ENCODE results near the gene TIMP4. TPM values are rescaled to one million over a fixed set of nuclear protein-coding genes. Genes with fewer than 3 reads are reported as not detected.
A peak's percentile ranks its signal among the peaks of the same experiment; 100 is the strongest.

Gene TIMP4
- total and polyA plus RNA-seq, 2 donors, result 1.3 to 25.1 TPM

DNA sequence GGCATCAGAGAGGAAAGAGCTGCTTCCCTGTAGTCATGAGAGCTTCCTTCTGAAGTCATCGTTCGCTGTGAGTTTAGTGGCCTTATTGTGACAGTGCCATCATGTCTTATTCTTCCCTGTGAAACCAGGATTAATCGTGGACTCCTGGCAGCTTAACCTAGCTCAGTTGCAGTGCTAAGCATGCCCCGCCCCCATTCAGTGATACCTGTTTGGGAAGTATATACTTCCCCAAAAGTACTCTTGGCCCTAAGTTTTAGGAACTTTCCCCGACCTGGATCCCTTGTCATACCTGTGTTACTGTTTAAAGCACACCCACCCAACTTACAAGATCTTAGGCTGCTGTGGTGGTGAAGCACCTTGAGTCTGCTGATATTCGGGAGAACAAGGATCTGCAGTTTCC is 32.1 kb upstream of the TIMP4 start:
- 90% methylated on average over 6 of the region's 6 CpGs for WGBS
- Histone ChIP-seq H3K36me3 (ENCODE audit: insufficient read depth) (no peaks in the 10 kb centered on the region), H3K27ac (ENCODE audit: low read depth) (no peak overlapping the region), H3K4me3 (ENCODE audit: low read depth, low read length) (no peak overlapping the region), H3K4me1 (ENCODE audit: insufficient read depth) (no peaks in the 10 kb centered on the region)
- DNase-seq (ENCODE audit: extremely low spot score), result no peak

DNA sequence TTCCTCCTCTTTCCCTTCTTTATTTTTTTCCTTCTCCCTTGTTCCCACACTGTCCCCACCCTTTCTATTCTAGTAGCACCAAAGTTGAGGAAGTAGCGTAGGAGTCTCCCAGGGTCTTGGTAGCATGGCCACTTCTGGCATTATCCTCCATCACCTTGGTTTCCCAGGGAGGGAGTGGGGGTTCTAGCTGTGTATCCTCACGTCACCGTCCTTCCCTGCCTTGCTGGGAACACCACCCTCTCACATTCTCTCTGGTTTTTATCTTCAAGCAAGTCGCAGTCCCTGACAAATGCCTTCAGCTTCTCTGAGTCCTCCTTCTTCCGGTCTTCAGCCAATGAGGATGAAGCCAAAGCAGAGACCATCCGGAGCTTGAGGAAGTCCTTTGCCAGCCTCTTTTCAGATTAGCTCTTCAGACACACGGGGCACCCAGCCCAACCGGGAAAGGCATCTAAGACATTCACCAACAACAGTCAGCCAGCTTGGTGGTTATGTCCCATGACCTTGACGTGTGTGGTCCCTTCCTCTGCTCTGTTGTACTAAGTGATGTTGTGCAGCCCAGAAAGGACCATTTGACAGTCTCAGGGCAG is 31.6 kb upstream of the TIMP4 start:
- Histone ChIP-seq H3K36me3 (ENCODE audit: insufficient read depth) (no peaks in the 10 kb centered on the region), H3K27ac (ENCODE audit: low read depth) (no peak overlapping the region), H3K4me3 (ENCODE audit: low read depth, low read length) (no peak overlapping the region), H3K4me1 (ENCODE audit: insufficient read depth) (no peaks in the 10 kb centered on the region)
- no peak for DNase-seq (ENCODE audit: extremely low spot score)
- WGBS, result 89% methylated on average over 9 of the region's 9 CpGs

DNA sequence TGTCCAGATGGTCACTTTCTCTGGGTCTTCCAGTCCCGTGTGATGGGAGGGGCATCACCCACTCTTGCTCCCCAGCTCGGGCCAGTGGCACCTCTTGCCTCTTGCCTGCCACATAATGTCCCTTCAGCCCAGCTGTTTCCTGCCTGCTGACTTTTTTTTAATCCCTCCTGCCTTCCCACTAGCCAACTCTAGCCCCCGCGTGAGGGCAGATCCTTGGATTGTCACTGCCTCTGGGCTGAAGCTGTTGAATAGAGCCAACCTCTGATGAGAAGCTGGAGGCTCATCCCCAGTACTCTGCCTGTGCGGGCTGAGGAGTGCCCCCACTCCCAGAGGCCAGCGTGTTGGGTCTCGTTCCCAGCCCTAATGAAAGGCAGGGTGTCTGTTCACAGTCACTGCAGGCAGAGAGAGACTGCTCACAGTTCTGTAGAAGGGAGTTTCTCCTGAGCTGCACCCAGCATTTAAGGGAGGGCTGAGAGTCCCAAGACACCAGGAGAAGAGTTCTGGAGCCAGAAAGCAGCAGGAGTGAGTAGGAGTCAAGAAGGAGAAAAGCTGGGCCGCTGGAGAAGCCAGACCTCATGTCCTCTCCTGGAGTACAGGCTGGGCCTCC is 30.1 kb upstream of the TIMP4 start:
- Histone ChIP-seq H3K4me1 (ENCODE audit: insufficient read depth) (no peaks in the 10 kb centered on the region), H3K27ac (ENCODE audit: low read depth) (no peak overlapping the region)
- no peak for DNase-seq (ENCODE audit: extremely low spot score)

DNA sequence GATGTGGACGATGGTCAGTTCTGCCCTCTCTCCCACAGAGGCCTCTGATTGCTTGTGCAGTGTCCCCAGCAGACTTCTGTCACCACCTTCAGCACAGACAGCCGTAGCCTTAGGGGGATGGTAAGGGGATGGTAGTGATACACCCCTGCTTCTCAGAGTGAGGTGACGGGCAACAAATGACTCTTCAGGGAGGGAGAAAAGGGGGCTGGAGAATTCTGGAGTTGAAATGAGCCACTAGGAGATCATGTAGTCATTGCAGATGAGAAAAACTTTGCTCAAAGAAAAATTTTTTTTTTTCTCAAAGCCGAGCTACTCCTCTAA is 29.6 kb upstream of the TIMP4 start:
- H3K27ac ChIP-seq (ENCODE audit: low read depth), result no peak overlapping the region
- H3K4me1 ChIP-seq (ENCODE audit: insufficient read depth), result no peaks in the 10 kb centered on the region
- no peak overlapping the region for H3K4me3 ChIP-seq (ENCODE audit: low read depth, low read length)
- no peaks in the 10 kb centered on the region for H3K36me3 ChIP-seq (ENCODE audit: insufficient read depth)
- no peak for DNase-seq (ENCODE audit: extremely low spot score)
- 75% methylated on average over 4 of the region's 4 CpGs for WGBS

More for the DNA sequence above, 30.1 kb upstream of the TIMP4 start:
- Histone ChIP-seq H3K36me3 (ENCODE audit: insufficient read depth) (no peaks in the 10 kb centered on the region), H3K4me3 (ENCODE audit: low read depth, low read length) (no peak overlapping the region)
- WGBS, result 60% methylated on average over 8 of the region's 8 CpGs

DNA sequence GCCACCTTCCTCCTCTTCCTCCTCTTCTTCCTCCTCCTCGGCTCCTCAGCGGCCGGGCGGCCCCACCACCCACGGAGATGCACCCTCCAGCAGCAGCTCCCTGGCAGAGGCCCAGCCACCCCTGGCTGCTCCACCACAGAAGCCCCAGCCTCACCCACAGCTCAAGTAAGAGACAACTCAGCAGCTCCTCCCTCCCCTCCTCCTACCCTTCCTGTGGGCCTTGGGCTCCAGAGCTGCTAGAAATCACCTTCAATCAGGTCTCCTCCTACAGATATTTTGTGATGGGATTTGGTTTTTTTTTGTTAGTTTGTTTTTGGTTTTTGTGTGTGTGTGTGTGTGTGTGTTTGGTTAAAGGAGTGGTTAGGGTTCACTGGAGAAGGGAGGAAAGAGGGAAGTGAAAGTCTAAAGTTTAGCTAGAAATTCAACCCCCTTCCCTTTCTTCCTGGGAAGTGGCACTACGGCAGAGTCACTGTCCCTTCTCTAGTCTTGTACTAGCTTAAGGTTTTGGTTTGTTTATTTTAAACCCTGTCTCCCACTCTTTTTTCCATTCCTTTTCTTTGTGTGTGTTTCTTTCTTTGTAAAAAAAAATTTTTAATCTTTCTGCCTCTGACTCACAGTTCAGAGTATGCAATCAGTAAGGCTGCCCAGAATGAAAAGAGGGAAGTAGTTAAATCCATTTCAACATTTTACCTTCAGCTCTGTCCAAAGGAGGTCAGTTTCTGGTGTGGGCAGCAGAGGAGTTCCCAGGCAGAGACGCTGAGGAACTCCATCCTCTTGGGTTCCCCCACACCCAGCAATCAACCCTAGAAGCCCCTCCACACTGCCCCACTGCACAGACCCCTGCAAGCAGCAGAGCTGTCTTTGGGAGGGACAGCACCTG is 29.0 kb upstream of the TIMP4 start:
- WGBS, result 38% methylated on average over 7 of the region's 7 CpGs
- no peak overlapping the region for H3K4me3 ChIP-seq (ENCODE audit: low read depth, low read length)
- no peaks in the 10 kb centered on the region for H3K4me1 ChIP-seq (ENCODE audit: insufficient read depth)
- no peaks in the 10 kb centered on the region for H3K36me3 ChIP-seq (ENCODE audit: insufficient read depth)
- H3K27ac ChIP-seq (ENCODE audit: low read depth), result peak overlapping the region; percentile 11
- no peak for DNase-seq (ENCODE audit: extremely low spot score)

DNA sequence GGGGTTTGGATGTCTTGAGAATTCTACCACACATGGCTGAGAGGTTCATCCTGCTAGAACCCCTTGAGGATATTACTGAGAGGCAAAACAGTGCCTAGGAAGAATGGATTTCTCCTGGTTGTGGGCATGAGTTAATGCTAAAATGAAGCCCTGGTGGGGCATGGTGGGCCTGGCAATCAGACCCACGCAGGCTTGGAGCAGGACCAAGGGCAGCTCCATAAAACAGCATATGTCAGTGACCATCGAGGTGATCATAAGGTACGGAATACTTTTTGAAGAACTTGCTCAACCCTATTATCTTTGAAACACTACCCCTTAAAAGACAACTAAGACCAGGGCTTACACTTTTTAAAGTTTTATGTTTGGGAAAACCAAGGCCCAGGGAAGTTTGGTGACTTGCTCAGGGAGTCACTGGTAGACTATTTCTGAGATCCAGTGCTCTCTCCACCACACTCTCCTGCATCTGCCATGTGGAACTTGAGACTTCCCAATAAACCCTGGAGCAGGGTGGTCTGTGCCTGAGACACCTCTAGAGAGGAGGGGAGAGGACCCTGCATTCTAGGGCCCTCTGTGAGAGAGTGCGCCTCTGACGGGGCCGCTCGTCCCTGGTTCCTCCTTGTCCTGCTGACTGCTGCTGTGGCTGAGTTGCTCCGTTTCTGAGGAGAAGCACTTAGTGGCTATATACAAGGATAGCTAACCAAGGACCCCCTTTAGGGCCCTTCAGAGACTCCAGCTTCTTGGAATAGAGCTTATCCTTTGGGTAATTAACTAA is 28.0 kb upstream of the TIMP4 start:
- WGBS, result 88% methylated on average over 8 of the region's 8 CpGs
- no peak for DNase-seq (ENCODE audit: extremely low spot score)
- Histone ChIP-seq H3K4me1 (ENCODE audit: insufficient read depth) (no peaks in the 10 kb centered on the region), H3K36me3 (ENCODE audit: insufficient read depth) (no peaks in the 10 kb centered on the region), H3K4me3 (ENCODE audit: low read depth, low read length) (no peak overlapping the region), H3K27ac (ENCODE audit: low read depth) (no peak overlapping the region)

DNA sequence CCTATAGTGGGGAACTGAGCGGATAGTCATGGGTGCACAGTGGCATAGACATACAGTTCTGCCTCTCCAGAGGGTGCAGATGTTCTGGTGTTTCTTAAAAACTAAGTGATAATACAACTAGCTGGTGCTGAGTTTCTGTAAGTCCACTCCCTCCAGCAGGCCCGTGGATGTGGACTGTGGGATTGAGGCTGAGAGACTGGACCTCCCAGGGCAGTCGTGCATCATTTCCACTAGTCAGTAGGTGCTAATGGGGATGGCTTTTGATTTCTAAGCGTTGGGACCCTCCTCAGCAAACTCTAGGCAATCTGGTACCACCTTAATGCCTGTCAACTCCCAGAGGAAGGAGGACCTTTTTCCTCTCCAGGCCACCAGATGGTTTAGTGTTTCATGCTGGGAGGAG is 27.3 kb upstream of the TIMP4 start:
- Histone ChIP-seq H3K4me3 (ENCODE audit: low read depth, low read length) (no peak overlapping the region), H3K4me1 (ENCODE audit: insufficient read depth) (no peaks in the 10 kb centered on the region), H3K27ac (ENCODE audit: low read depth) (no peak overlapping the region), H3K36me3 (ENCODE audit: insufficient read depth) (no peaks in the 10 kb centered on the region)
- 70% methylated on average over 4 of the region's 4 CpGs for WGBS
- DNase-seq (ENCODE audit: extremely low spot score), result no peak

DNA sequence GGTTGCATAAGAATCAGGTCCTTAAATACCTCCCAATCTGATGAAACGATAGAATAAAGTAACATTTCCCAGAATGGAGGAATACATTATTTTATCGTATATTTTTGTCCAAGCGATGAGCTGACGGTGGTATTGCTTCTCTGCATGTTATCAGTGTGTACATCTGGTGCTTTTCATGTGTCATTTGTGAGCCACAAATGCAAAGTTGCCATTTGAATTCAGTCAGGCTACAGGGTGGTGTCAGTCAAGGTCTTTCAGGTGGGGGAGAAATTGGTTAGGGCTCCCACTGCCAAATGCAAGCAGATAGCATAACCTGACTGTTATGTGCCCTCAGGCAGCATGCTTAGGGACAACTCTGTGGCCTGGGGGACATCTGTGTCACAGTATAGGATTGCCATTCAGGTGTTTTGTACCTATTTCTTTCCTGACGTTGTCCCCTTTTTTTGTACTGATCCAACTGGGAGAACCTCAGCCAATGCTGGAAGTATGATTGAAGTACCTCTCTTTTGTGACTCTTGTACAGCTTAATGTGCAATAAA is 26.5 kb upstream of the TIMP4 start:
- 69% methylated on average over 5 of the region's 5 CpGs for WGBS
- no peak for DNase-seq (ENCODE audit: extremely low spot score)
- H3K4me3 ChIP-seq (ENCODE audit: low read depth, low read length), result no peak overlapping the region
- H3K4me1 ChIP-seq (ENCODE audit: insufficient read depth), result no peaks in the 10 kb centered on the region
- no peak overlapping the region for H3K27ac ChIP-seq (ENCODE audit: low read depth)
- no peaks in the 10 kb centered on the region for H3K36me3 ChIP-seq (ENCODE audit: insufficient read depth)

DNA sequence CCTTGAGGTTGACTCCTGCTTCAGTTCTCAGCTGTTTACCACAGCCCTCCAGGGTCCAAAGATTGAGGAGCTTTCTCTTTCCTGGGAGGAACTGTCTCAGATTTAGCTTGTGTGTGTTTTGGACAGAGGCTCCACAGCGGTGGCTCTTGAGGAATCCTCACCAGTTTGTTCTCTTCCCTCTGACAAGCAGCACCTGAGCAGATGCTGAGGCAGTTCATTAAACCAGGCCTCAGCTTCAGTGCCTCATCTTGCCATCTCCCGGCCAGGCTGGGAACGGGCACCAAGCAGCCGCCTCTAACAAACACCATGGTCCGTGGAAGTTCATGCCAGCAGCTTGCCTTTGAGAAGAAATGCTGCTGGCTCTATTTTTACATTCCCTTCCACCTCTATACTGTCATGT is 25.8 kb upstream of the TIMP4 start:
- Histone ChIP-seq H3K4me3 (ENCODE audit: low read depth, low read length) (no peak overlapping the region), H3K27ac (ENCODE audit: low read depth) (no peak overlapping the region), H3K4me1 (ENCODE audit: insufficient read depth) (no peaks in the 10 kb centered on the region), H3K36me3 (ENCODE audit: insufficient read depth) (no peaks in the 10 kb centered on the region)
- DNase-seq (ENCODE audit: extremely low spot score), result no peak
- WGBS, result 95% methylated on average over 5 of the region's 5 CpGs

DNA sequence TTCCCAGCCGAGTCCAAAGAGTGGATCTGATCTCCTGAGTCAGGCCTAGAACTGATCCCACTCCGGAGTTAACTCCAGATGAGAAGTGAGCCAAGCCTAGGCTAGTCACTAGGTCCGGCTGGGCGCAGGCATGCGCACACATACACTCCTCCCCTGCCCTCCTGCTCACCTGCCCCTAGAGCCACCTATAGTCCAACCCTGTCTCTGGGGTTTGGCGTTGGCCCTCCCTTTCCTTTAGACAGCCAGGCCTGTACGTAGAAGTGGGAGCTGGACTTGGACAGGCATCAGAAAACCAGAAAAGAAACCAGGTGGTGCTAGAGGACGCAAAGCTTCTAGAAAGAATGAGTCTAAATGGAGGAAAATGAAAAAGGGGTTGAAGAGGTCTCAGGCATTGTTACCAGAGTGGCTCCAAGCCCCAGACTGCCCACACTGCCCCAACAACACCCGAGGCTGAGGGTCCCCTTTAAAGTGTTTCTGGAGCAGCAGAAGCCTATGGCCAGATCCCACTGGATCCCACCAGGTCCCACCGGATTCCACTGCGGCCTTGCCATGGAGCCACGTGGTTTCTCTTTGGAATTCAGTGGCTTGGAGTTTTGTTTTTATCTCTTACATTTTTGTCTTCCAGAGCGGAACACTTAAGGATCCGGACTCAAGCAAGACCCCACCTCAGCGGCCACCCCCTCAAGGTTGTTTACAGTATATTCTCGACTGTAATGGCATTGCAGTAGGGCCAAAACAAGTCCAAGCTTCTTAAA is 24.2 kb upstream of the TIMP4 start:
- H3K36me3 ChIP-seq (ENCODE audit: insufficient read depth), result no peaks in the 10 kb centered on the region
- no peak overlapping the region for H3K4me3 ChIP-seq (ENCODE audit: low read depth, low read length)
- 77% methylated on average over 16 of the region's 16 CpGs for WGBS
- DNase-seq (ENCODE audit: extremely low spot score), result no peak
- no peaks in the 10 kb centered on the region for H3K4me1 ChIP-seq (ENCODE audit: insufficient read depth)
- H3K27ac ChIP-seq (ENCODE audit: low read depth), result no peak overlapping the region

DNA sequence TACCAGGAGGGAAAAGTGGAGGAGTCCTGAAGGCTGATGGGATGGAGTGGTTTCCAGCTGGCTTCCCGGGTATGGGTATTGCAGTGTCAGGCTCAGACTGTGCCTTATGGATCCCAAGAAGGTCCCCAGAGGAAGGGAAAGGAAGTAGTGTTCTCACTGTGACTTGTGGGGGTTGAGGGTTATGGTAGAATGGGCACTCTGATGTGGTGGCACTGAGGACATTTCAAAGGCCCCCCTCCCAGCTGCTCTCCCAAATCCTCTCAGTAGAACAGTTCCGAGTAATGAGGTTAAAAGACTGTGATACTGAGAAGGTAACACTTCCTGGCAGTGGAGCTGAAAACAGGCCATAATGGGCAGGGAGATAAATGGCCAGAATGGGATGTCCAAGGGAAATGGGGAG is 23.1 kb upstream of the TIMP4 start:
- DNase-seq (ENCODE audit: extremely low spot score), result no peak
- Histone ChIP-seq H3K27ac (ENCODE audit: low read depth) (no peak overlapping the region), H3K4me3 (ENCODE audit: low read depth, low read length) (no peak overlapping the region), H3K36me3 (ENCODE audit: insufficient read depth) (no peaks in the 10 kb centered on the region), H3K4me1 (ENCODE audit: insufficient read depth) (no peaks in the 10 kb centered on the region)
- 92% methylated on average over 2 of the region's 2 CpGs for WGBS

DNA sequence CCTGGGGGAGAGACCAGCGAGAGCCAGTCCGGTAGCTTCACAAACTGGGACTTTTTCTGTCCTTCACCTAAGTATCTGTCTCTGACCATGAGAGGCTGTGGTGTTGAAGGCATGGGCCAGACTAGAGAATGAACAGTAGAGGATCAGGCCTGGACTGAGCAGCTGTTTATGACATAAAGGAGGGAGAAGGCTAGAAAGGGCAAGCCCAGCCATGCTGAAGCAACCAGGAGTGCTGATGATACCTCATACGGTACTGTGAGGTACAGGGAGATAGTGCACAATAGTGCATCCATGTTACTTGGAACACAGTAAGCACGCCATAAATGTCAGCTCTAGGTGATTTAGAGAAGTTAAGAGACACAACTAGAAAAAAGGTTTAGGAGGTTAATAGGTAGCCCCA is 22.6 kb upstream of the TIMP4 start:
- no peaks in the 10 kb centered on the region for H3K36me3 ChIP-seq (ENCODE audit: insufficient read depth)
- no peak overlapping the region for H3K27ac ChIP-seq (ENCODE audit: low read depth)
- DNase-seq (ENCODE audit: extremely low spot score), result no peak
- no peaks in the 10 kb centered on the region for H3K4me1 ChIP-seq (ENCODE audit: insufficient read depth)
- H3K4me3 ChIP-seq (ENCODE audit: low read depth, low read length), result no peak overlapping the region
- 93% methylated on average over 4 of the region's 4 CpGs for WGBS

DNA sequence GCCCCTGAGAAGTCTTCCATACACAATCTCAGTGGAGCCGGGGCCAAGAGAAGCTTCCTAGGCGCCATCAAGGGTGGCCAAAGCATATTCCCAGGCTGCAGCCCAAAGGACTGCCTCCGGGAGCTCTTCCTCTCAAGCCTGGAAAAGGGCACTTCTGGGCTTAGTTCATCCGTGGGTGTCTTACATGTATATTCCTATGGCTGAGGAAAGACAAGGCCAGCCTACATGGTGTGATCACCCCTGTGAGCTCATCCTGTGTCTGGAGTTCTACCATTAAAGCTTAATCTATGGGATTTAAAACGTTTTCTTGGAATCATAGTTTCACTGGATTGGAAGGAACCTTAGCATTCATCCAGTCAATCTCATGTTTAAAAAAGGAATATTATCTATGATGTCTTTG is 21.9 kb upstream of the TIMP4 start:
- DNase-seq (ENCODE audit: extremely low spot score), result no peak
- no peaks in the 10 kb centered on the region for H3K4me1 ChIP-seq (ENCODE audit: insufficient read depth)
- H3K27ac ChIP-seq (ENCODE audit: low read depth), result no peak overlapping the region
- H3K36me3 ChIP-seq (ENCODE audit: insufficient read depth), result no peaks in the 10 kb centered on the region
- H3K4me3 ChIP-seq (ENCODE audit: low read depth, low read length), result no peak overlapping the region
- WGBS, result 90% methylated on average over 5 of the region's 5 CpGs

Data from urinary bladder (tissue), 4 donors.